Right lobe of liver (tissue), 6 donors: ENCODE results near the gene CD22. TPM values are rescaled to one million over a fixed set of nuclear protein-coding genes. Genes with fewer than 3 reads are reported as not detected.

Experiments
- ATAC-seq, 4 donors: fragments of 200-7000 bp; cut with Tn5 transposase; one replicate each; pipeline ENCODE4 v1.9.1; 2020; ENCODE audit warnings: mild to moderate bottlenecking in 4 of 4, moderate library complexity in 4 of 4
- DNase-seq, 3 donors: peaks; one replicate each; pipeline ENCODE4 v3.0.0-alpha.2; 2020
- H3K27ac ChIP-seq, 3 donors: fragments of 200-600 bp; one replicate each; pipeline ENCODE4 v1.8.0; 2022
- H3K27me3 ChIP-seq, 2 donors: fragments of 200-600 bp; one replicate each; pipeline ENCODE4 v1.8.0; 2022
- H3K36me3 ChIP-seq, 4 donors: fragments of 200-600 bp; sonication (generic) in 1 of 4; one replicate each; pipeline versions ENCODE4 v1.5.1 to v1.8.0; 2017 to 2022; ENCODE audit warnings: control low read depth in 1 of 4
- H3K4me1 ChIP-seq, 4 donors: fragments of 200-600 bp; sonication (generic) in 1 of 4; one replicate each; pipeline versions ENCODE4 v1.5.1 to v1.8.0; 2017 to 2022; ENCODE audit warnings: control low read depth in 1 of 4
- H3K4me3 ChIP-seq, 3 donors: fragments of 200-600 bp; one replicate each; pipeline ENCODE4 v1.8.0; 2022
- H3K9me3 ChIP-seq, 4 donors: fragments of 200-600 bp; sonication (generic) in 1 of 4; one replicate each; pipeline versions ENCODE4 v1.5.1 to v1.8.0; 2017 to 2022; ENCODE audit warnings: control low read depth in 1 of 4
- CTCF ChIP-seq, 4 donors: fragments of 200-600 bp in 3 of 4; fragments of 450-650 bp in 1 of 4; IDR thresholded peaks; one replicate each; pipeline versions ENCODE4 v1.5.1 to v1.8.0; 2016 to 2022; ENCODE audit warnings: antibody characterized with exemption in 4 of 4, mild to moderate bottlenecking in 2 of 4
- POLR2A ChIP-seq: fragments of 450-650 bp; IDR thresholded peaks from one replicate; pipeline ENCODE4 v1.6.1; 2017; ENCODE audit warnings: antibody characterized with exemption, mild to moderate bottlenecking
- WGBS: methylation state at CpG from one replicate; pipeline ENCODE4 v1.1.6; 2018; ENCODE audit warnings: low coverage, low lambda C conversion rate; ENCODE audit not compliant: insufficient coverage; ENCODE audit errors: missing lambda C conversion rate; 5-methylcytosine and 5-hydroxymethylcytosine counted together
- intact Hi-C, 2 donors: fragments of 100-400 bp; cut with DNase I; formaldehyde crosslinking; loops; one replicate each; pipeline versions ENCODE4 v1.11.2 to v1.14.1; 2022
- total RNA-seq, 6 experiments: library from RNA; depleted of rRNA in 2 of 6; stranded (reverse); fragments of >200 nt in 2 of 6; fragmentation: NEBNext Ultra II Directional in 3 of 6; extraction: Animal tissue kit (Norgen Biotek cat#: 25700) in 3 of 6; gene quantifications; one replicate each; pipeline versions ENCODE4 v1.1.0 to v1.2.4, GENCODE V29; 2016 to 2023
- donor health status: DM: no; HTN: yes; CAD: no.
- donor health status: DM: no; HTN: no; CAD: no.
- donor health status: DM: no; HTN: no; CAD: no.
- donor health status: DM: no; HTN: yes; CAD: no.
- donor health status: DM: no; HTN: yes; CAD: no.

Gene CD22
- total RNA-seq, 6 experiments from 2014 or later: 0.39 to 1.3 (median 0.96) TPM

- no peak for TF ChIP-seq CTCF (IDR thresholded peaks at IDR 0.05)
- TF ChIP-seq POLR2A: no peak
- H3K27me3 ChIP-seq: no peaks in the 10 kb centered on the region
- no peak overlapping the region for H3K4me3 ChIP-seq
- intact Hi-C loops: no loop called here
- no peak overlapping the region for H3K27ac ChIP-seq
- DNase-seq: no peak
- no peaks in the 10 kb centered on the region for H3K36me3 ChIP-seq
- H3K4me1 ChIP-seq: no peaks in the 10 kb centered on the region
- WGBS: 91% methylated on average over 6 of the region's 6 CpGs
- H3K9me3 ChIP-seq: no peaks in the 10 kb centered on the region
- ATAC-seq: no peak
These were observed 59.5 kb downstream of the CD22 start for GRCh38 chr19:35388277-35389054.

- DNase-seq (no peak), ATAC-seq (no peak)
- H3K27me3 ChIP-seq: no peaks in the 10 kb centered on the region
- TF ChIP-seq POLR2A: no peak
- TF ChIP-seq CTCF (IDR thresholded peaks at IDR 0.05): no peak
- 36% methylated on average over 4 of the region's 6 CpGs for WGBS
- H3K4me1 ChIP-seq: no peaks in the 10 kb centered on the region
- no peaks in the 10 kb centered on the region for H3K9me3 ChIP-seq
- H3K27ac ChIP-seq: no peak overlapping the region
- H3K36me3 ChIP-seq: no peaks in the 10 kb centered on the region
- intact Hi-C loops: no loop called here
- H3K4me3 ChIP-seq: no peak overlapping the region
These were observed 60.3 kb downstream of the CD22 start for GRCh38 chr19:35389192-35389861.

GRCh38 chr19:35392742-35393715, 64.0 kb downstream of the CD22 start:
- ATAC-seq: no peak
- DNase-seq: no peak
- WGBS: 92% methylated on average over 2 of the region's 5 CpGs

More at GRCh38 chr19:35392742-35393715, 64.0 kb downstream of the CD22 start:
- intact Hi-C loops: no loop called here
- H3K36me3 ChIP-seq: no peaks in the 10 kb centered on the region
- H3K9me3 ChIP-seq: no peaks in the 10 kb centered on the region
- TF ChIP-seq CTCF (IDR thresholded peaks at IDR 0.05) (no peak), POLR2A (no peak)
- H3K27ac ChIP-seq: no peak overlapping the region
- H3K4me3 ChIP-seq: no peak overlapping the region
- no peaks in the 10 kb centered on the region for H3K4me1 ChIP-seq
- no peaks in the 10 kb centered on the region for H3K27me3 ChIP-seq
